ENCODE results near the gene TPPP. TPM values are rescaled to one million over a fixed set of nuclear protein-coding genes. Genes with fewer than 3 reads are reported as not detected.

The TPPP gene
- 0.93 and 1.1 TPM in 2 replicates for total RNA-seq

DNA sequence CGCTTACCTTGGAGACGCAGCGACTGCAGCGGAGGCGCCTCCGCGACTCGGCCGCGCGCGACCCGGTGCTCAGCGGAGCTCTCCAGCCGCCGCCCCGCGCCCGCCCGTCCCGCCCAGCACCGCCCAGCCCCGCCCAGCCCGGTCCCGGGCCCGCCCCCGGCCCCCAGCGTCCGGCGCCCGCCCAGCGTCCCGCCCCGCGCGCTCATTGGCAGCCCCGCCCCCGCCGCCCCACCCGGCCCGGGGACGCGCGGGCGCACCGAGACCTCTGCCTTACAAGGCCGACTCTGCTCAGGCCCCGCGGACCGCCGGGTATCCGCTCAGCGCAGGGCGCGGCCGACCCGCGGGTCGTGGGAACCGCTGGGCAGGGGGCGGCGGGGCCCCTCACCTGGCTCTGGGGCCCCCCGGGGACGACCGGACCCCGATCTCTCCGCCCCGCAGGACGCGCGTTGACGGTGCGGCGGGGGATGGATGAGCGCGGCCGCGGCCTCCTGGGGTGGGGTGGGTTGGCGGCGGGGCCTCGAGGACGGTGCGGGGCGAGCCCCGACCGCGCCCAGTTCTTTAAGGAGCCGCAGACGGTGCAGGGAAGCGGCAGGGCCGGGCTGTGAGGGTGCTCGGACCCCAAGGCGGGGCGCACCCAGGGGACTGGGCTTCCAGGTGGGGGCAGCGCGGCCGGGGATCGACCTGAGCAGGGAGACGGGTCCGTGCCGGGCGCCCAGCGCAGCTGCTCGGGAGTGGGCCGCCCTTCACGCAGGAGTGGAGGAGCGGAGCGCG, at the start of gene TPPP:
TSS of gene TPPP (minus strand) at position 82 of the 771 bp plus-strand sequence. CDS start 15,292 bp downstream, outside the sequence.

DNA sequence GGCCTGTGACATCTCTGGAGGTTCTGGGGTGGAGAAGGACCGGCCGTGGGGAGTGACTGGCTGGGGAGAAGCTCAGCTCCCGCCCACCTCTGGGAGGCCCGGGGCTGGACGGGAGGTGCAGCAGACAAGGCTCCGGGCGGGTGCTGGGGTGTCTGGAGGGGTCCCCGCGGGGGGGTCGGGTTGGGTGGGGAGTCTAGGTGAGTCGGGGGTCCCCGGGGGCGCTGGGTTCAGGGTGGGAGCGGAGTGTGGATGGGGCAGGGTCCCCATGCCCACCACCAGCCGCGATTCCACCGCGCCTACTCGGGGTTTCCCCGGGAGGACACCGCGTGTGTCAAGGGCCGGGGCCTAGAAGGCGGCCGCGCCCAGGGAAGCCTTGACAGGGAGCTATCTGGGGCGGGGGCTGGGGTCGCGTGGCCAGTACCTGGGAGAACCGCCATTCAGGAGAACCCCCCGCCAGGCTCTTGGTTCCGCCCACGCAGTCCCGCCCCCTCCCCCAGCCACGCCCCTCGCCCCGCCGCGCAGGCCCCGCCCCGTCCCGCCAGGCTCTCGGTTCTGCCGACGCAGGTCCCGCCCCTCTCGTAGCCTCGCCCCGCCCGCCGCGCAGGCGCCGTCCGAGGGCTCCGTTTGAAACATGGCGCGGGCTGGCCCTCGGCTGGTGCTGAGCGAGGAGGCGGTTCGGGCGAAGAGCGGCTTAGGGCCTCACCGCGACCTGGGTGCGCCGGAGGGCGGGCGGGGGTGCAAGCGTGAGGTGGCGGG, 81.2 kb downstream of the TPPP start, which contains the start of gene CEP72:
TSS of gene CEP72 (plus strand) at position 610 of the 756 bp plus-strand sequence. CDS start at position 632, 22 bp downstream.

Other genes starting within 250 kb of the TPPP start
- gene SLC9A3, start 168.9 kb downstream of the TPPP start, total RNA-seq: 0.66 and 0.68 TPM in 2 replicates
- gene CEP72, start 81.0 kb downstream of the TPPP start, total RNA-seq: 1.3 and 2.0 TPM in 2 replicates
- 0.26 TPM in 1 of 2 replicates, not detected in the other for gene ZDHHC11B, start 91.4 kb upstream of the TPPP start, total RNA-seq
- gene ZDHHC11, start 157.6 kb upstream of the TPPP start, total RNA-seq: 5.3 and 5.9 TPM in 2 replicates
- 36.7 and 44.0 TPM in 2 replicates for gene BRD9, start 199.4 kb upstream of the TPPP start, total RNA-seq
- 14.2 and 26.2 TPM in 2 replicates for gene TRIP13, start 199.5 kb upstream of the TPPP start, total RNA-seq

Data from aortic smooth muscle cell (primary cell).